ENCODE results near the gene CAMTA1.

The CAMTA1 gene

DNA sequence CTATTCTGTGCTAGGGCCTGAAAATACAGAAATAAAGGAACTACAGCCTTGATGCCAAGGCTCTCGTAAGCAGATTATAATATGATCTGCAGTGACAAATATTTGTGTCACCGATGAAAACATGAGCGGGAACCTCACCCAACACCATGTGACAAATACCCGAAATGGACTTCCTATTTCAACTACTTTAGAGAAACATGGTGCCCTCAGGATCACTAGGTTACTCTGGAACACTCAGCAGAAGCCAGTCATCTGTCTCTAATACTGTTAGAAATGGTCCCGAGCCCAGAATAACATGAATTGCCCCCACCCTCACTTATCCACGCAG is 985.4 kb downstream of the CAMTA1 start:
- WGBS, 2 experiments, result 55 to 58% methylated on average over 6 of the region's 6 CpGs
- H3K4me1 ChIP-seq (ENCODE audit: control insufficient read depth, insufficient read depth, low read length), result peaks cover 11% of the 10 kb centered on the region
- H3K4me3 ChIP-seq (ENCODE audit: insufficient read depth, low read depth, low read length), result peak overlapping the region; percentile 89
- H3K36me3 ChIP-seq (ENCODE audit: control insufficient read depth, insufficient read depth, low read length), result no peaks in the 10 kb centered on the region
- H3K9me3 ChIP-seq (ENCODE audit: control insufficient read depth, low read length), result no peaks in the 10 kb centered on the region
- H3K27me3 ChIP-seq (ENCODE audit: control insufficient read depth, insufficient read depth, low read length, poor library complexity, severe bottlenecking), result no peaks in the 10 kb centered on the region
- no peak overlapping the region for H3K27ac ChIP-seq (ENCODE audit: insufficient read depth, low read depth, low read length, poor library complexity, severe bottlenecking)

GRCh38 chr1:7770997-7771822 is 986.0 kb downstream of the CAMTA1 start, which contains the start of gene VAMP3:
VAMP3 (plus strand) TSS chr1:7771296; CDS start chr1:7771384, 88 bp downstream.
- Histone ChIP-seq H3K27me3 (ENCODE audit: control insufficient read depth, insufficient read depth, low read length, poor library complexity, severe bottlenecking) (no peaks in the 10 kb centered on the region), H3K9me3 (ENCODE audit: control insufficient read depth, low read length) (no peaks in the 10 kb centered on the region), H3K36me3 (ENCODE audit: control insufficient read depth, insufficient read depth, low read length) (no peaks in the 10 kb centered on the region), H3K4me3 (ENCODE audit: insufficient read depth, low read depth, low read length) (peak within 1 kb of the TSS; percentile 89), H3K27ac (ENCODE audit: insufficient read depth, low read depth, low read length, poor library complexity, severe bottlenecking) (peak within 1 kb of the TSS; percentile 81), H3K4me1 (ENCODE audit: control insufficient read depth, insufficient read depth, low read length) (peaks cover 10% of the 10 kb centered on the region)
- WGBS, 2 experiments, result 0 to 1% methylated on average over 97 of the region's 97 CpGs

DNA sequence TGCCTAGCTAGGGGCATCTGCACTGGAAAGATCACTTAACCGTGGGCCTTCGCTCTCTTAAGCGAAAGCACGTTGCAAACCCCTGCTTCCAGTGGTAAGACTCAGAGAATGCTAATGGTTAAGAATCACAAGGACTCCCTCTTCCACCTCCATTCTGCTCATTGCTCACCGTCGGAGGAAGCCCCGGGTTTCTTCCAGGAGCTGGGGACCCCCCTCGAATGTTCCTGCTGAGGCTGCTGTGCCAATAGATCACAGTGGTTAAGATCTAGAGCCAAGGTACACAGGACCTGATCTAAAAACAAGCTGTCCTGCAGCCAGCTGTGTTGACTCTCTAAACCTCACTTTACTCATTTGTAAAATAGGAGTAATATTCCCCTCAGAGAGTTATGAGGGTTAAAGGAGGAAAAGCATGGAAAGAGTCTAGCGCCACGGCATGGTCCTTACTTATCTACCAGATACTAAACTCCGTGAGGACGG is 986.6 kb downstream of the CAMTA1 start:
- H3K36me3 ChIP-seq (ENCODE audit: control insufficient read depth, insufficient read depth, low read length), result peaks cover 2% of the 10 kb centered on the region
- H3K4me1 ChIP-seq (ENCODE audit: control insufficient read depth, insufficient read depth, low read length), result peaks cover 4% of the 10 kb centered on the region
- H3K27ac ChIP-seq (ENCODE audit: insufficient read depth, low read depth, low read length, poor library complexity, severe bottlenecking), result no peak overlapping the region
- H3K4me3 ChIP-seq (ENCODE audit: insufficient read depth, low read depth, low read length), result peak overlapping the region; percentile 89
- no peaks in the 10 kb centered on the region for H3K27me3 ChIP-seq (ENCODE audit: control insufficient read depth, insufficient read depth, low read length, poor library complexity, severe bottlenecking)
- 30 to 33% methylated on average over 12 of the region's 12 CpGs for WGBS, 2 experiments
- H3K9me3 ChIP-seq (ENCODE audit: control insufficient read depth, low read length), result no peaks in the 10 kb centered on the region

- Histone ChIP-seq H3K9me3 (ENCODE audit: control insufficient read depth, low read length) (no peaks in the 10 kb centered on the region), H3K4me1 (ENCODE audit: control insufficient read depth, insufficient read depth, low read length) (no peaks in the 10 kb centered on the region), H3K4me3 (ENCODE audit: insufficient read depth, low read depth, low read length) (no peak overlapping the region), H3K27me3 (ENCODE audit: control insufficient read depth, insufficient read depth, low read length, poor library complexity, severe bottlenecking) (no peaks in the 10 kb centered on the region), H3K27ac (ENCODE audit: insufficient read depth, low read depth, low read length, poor library complexity, severe bottlenecking) (no peak overlapping the region), H3K36me3 (ENCODE audit: control insufficient read depth, insufficient read depth, low read length) (peaks cover 30% of the 10 kb centered on the region)
- 91 to 96% methylated on average over 3 of the region's 3 CpGs for WGBS, 2 experiments
These were observed 992.3 kb downstream of the CAMTA1 start for GRCh38 chr1:7777591-7777990.

DNA sequence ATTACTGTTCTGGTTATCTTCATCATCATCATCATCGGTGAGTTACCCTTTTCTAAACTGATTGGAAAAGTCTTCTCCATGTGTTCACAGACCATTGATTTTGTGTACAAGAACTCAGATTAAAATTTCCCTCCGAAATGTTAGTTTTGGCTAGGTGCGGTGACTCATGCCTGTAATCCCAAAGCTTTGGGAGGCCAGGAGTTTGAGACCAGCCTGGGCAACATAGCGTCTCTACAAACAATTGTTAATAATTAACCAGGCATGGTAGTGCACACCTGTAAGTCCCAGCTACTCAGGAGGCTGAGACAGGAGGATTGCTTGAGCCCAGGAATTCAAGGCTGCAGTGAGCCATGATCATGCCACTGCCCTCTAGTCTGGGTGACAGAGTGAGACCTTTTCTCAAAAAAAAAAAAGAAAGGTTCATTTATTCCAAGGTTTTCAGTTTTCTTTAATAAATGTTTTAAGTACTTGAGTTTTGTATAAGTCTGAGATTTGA is 992.9 kb downstream of the CAMTA1 start:
- Histone ChIP-seq H3K4me1 (ENCODE audit: control insufficient read depth, insufficient read depth, low read length) (no peaks in the 10 kb centered on the region), H3K27ac (ENCODE audit: insufficient read depth, low read depth, low read length, poor library complexity, severe bottlenecking) (no peak overlapping the region), H3K27me3 (ENCODE audit: control insufficient read depth, insufficient read depth, low read length, poor library complexity, severe bottlenecking) (no peaks in the 10 kb centered on the region), H3K36me3 (ENCODE audit: control insufficient read depth, insufficient read depth, low read length) (peaks cover 30% of the 10 kb centered on the region), H3K4me3 (ENCODE audit: insufficient read depth, low read depth, low read length) (no peak overlapping the region), H3K9me3 (ENCODE audit: control insufficient read depth, low read length) (no peaks in the 10 kb centered on the region)
- 93 to 95% methylated on average over 4 of the region's 4 CpGs for WGBS, 2 experiments

- Histone ChIP-seq H3K27ac (ENCODE audit: insufficient read depth, low read depth, low read length, poor library complexity, severe bottlenecking) (no peak overlapping the region), H3K4me3 (ENCODE audit: insufficient read depth, low read depth, low read length) (no peak overlapping the region), H3K27me3 (ENCODE audit: control insufficient read depth, insufficient read depth, low read length, poor library complexity, severe bottlenecking) (peaks cover 7% of the 10 kb centered on the region), H3K36me3 (ENCODE audit: control insufficient read depth, insufficient read depth, low read length) (peaks cover 30% of the 10 kb centered on the region), H3K4me1 (ENCODE audit: control insufficient read depth, insufficient read depth, low read length) (no peaks in the 10 kb centered on the region), H3K9me3 (ENCODE audit: control insufficient read depth, low read length) (no peaks in the 10 kb centered on the region)
- WGBS, 2 experiments, result 97 to 98% methylated on average over 9 of the region's 9 CpGs
These were observed 995.7 kb downstream of the CAMTA1 start for GRCh38 chr1:7780976-7781375.

DNA sequence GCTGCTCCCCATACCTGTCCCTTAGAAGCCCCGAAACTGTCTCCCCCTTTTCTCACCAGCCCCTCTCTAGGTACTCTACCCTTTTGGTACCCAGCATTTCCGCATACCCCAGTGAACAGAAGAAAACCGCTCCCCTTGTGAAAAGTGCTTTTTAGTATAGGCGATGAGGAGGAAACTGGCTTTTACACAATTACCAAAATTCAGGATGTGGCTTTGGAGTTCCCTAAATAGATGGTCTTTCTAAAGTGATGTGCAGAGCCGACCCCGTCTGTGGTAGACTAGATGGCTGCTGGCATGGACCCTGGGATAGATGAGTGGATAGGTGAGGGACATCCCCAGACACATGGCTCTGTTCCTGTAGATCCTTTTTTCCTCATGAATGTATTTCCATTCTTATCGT is 996.2 kb downstream of the CAMTA1 start:
- no peak overlapping the region for H3K4me3 ChIP-seq (ENCODE audit: insufficient read depth, low read depth, low read length)
- WGBS, 2 experiments, result 88 to 91% methylated on average over 7 of the region's 7 CpGs
- H3K27ac ChIP-seq (ENCODE audit: insufficient read depth, low read depth, low read length, poor library complexity, severe bottlenecking), result no peak overlapping the region
- no peaks in the 10 kb centered on the region for H3K4me1 ChIP-seq (ENCODE audit: control insufficient read depth, insufficient read depth, low read length)
- H3K27me3 ChIP-seq (ENCODE audit: control insufficient read depth, insufficient read depth, low read length, poor library complexity, severe bottlenecking), result peaks cover 7% of the 10 kb centered on the region
- H3K9me3 ChIP-seq (ENCODE audit: control insufficient read depth, low read length), result no peaks in the 10 kb centered on the region
- peaks cover 30% of the 10 kb centered on the region for H3K36me3 ChIP-seq (ENCODE audit: control insufficient read depth, insufficient read depth, low read length)

DNA sequence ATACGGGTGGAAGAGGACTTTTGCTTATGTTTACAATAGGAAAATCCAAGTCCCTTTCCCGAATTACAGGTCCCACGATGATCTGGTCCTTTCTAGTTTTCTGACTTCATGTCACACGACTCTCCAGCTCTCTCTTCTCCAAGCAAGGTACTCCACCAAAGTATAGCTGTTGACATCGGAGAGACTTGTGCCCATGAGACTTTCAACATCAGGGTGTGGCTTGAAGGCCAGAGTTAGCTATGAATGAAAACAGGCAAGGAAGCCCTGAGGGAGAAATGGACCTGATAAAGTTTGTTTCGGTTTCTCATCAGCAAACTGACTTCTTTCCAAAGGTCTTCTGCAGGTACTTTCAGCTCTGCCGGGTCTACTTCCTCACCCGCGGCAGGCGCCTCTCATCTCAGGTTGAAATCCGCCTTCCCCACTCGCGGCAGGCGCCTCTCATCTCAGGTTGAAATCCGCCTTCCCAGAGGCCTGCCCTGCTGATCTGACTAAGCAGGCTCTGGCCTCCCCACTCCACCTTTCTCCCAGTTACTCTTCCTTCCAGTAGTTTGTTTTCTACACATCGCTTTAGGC is 996.8 kb downstream of the CAMTA1 start:
- Histone ChIP-seq H3K27ac (ENCODE audit: insufficient read depth, low read depth, low read length, poor library complexity, severe bottlenecking) (no peak overlapping the region), H3K9me3 (ENCODE audit: control insufficient read depth, low read length) (no peaks in the 10 kb centered on the region), H3K4me3 (ENCODE audit: insufficient read depth, low read depth, low read length) (no peak overlapping the region), H3K27me3 (ENCODE audit: control insufficient read depth, insufficient read depth, low read length, poor library complexity, severe bottlenecking) (peaks cover 7% of the 10 kb centered on the region), H3K36me3 (ENCODE audit: control insufficient read depth, insufficient read depth, low read length) (peaks cover 26% of the 10 kb centered on the region), H3K4me1 (ENCODE audit: control insufficient read depth, insufficient read depth, low read length) (no peaks in the 10 kb centered on the region)
- WGBS, 2 experiments, result 93% methylated on average over 16 of the region's 16 CpGs

GRCh38 chr1:7783178-7783711 is 998.0 kb downstream of the CAMTA1 start:
- peaks cover 7% of the 10 kb centered on the region for H3K27me3 ChIP-seq (ENCODE audit: control insufficient read depth, insufficient read depth, low read length, poor library complexity, severe bottlenecking)
- WGBS, 2 experiments, result 9 to 12% methylated on average over 26 to 32 of the region's 34 CpGs
- peaks cover 22% of the 10 kb centered on the region for H3K36me3 ChIP-seq (ENCODE audit: control insufficient read depth, insufficient read depth, low read length)
- no peaks in the 10 kb centered on the region for H3K4me1 ChIP-seq (ENCODE audit: control insufficient read depth, insufficient read depth, low read length)
- no peaks in the 10 kb centered on the region for H3K9me3 ChIP-seq (ENCODE audit: control insufficient read depth, low read length)
- H3K27ac ChIP-seq (ENCODE audit: insufficient read depth, low read depth, low read length, poor library complexity, severe bottlenecking), result peak overlapping the region; percentile 60
- H3K4me3 ChIP-seq (ENCODE audit: insufficient read depth, low read depth, low read length), result peak overlapping the region; percentile 41

DNA sequence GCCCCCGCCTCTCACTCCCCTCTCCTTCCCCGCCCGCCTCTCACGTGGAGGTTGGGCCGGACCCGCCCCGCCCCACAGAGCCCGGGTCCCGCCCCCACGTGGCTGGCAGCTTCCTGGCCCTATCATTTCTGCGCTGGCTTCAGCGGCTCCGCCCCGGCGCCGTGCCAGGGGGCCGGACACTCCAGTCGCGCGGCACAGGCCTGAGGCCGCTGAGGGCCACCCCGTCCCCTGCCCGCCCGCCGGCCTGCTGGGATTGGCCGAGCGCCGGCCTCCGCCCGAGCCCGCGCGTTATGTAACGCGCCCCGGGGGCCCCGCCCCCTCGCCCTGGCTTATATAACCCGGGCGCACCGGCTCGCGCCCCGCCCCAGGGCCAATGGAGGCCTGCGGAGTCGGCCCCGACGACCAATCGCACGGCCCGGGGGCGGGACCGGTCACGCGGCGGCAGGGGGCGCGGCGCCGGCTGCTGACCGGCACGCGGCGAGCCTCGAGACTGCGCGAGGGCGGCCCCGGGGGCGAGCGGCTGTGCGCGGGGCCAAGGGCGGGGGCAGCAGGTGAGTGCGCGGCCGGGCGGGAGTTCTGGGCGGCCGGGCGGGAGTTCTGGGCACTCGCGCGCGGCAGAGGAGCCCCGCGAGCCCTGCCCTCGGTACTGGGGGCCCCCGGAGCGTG is 998.7 kb downstream of the CAMTA1 start, which contains the start of gene PER3:
TSS of gene PER3 (plus strand) at position 466 of the 666 bp plus-strand sequence. CDS start 587 bp downstream, outside the sequence.
- no peaks in the 10 kb centered on the region for H3K9me3 ChIP-seq (ENCODE audit: control insufficient read depth, low read length)
- peaks cover 19% of the 10 kb centered on the region for H3K36me3 ChIP-seq (ENCODE audit: control insufficient read depth, insufficient read depth, low read length)
- peak within 1 kb of the TSS; percentile 41 for H3K4me3 ChIP-seq (ENCODE audit: insufficient read depth, low read depth, low read length)
- no peaks in the 10 kb centered on the region for H3K4me1 ChIP-seq (ENCODE audit: control insufficient read depth, insufficient read depth, low read length)
- 1% methylated on average over 90 of the region's 90 CpGs for WGBS, 2 experiments
- peaks cover 7% of the 10 kb centered on the region for H3K27me3 ChIP-seq (ENCODE audit: control insufficient read depth, insufficient read depth, low read length, poor library complexity, severe bottlenecking)
- peak within 1 kb of the TSS; percentile 60 for H3K27ac ChIP-seq (ENCODE audit: insufficient read depth, low read depth, low read length, poor library complexity, severe bottlenecking)
